HepG2 (cell line): ENCODE measurements around the gene ZBTB4. TPM values are rescaled to one million over a fixed set of nuclear protein-coding genes. Genes with fewer than 3 reads are reported as not detected.

ENCODE experiments used
- ARNTL ChIP-seq: sonication (generic); formaldehyde crosslinking; IDR thresholded peaks from 2 replicates; pipeline ENCODE4 v1.4.0; 2020; ENCODE audit warnings: mild to moderate bottlenecking, missing genetic modification reagents
- ELF4 ChIP-seq: sonication (generic); formaldehyde crosslinking; IDR thresholded peaks from 2 replicates; pipeline ENCODE4 v1.5.0; 2020; ENCODE audit warnings: missing genetic modification reagents, mild to moderate bottlenecking, moderate library complexity, borderline replicate concordance
- GLI4 ChIP-seq: sonication (generic); formaldehyde crosslinking; IDR thresholded peaks from 2 replicates; pipeline ENCODE4 v1.5.1; 2020; ENCODE audit warnings: missing genetic modification reagents, mild to moderate bottlenecking, moderate library complexity, borderline replicate concordance
- HNRNPK ChIP-seq: fragments of 200-400 bp; formaldehyde crosslinking; IDR thresholded peaks from 2 replicates; pipeline ENCODE4 v1.6.1; 2018; ENCODE audit warnings: low read length, low read depth, moderate library complexity, mild to moderate bottlenecking; ENCODE audit not compliant: poor library complexity, severe bottlenecking
- IKZF4 ChIP-seq: sonication (generic); formaldehyde crosslinking; IDR thresholded peaks from 2 replicates; pipeline ENCODE4 v1.5.1; 2020; ENCODE audit warnings: borderline replicate concordance, mild to moderate bottlenecking, low read depth, missing genetic modification reagents; ENCODE audit errors: not compliant biosample characterization
- KDM3A ChIP-seq: IDR thresholded peaks from 2 replicates; pipeline ENCODE4 v1.6.1; 2018; ENCODE audit warnings: low read depth, missing compliant biosample characterization
- PRDM4 ChIP-seq: sonication (generic); formaldehyde crosslinking; IDR thresholded peaks from 2 replicates; pipeline ENCODE4 v1.9.0; 2021; ENCODE audit warnings: missing genetic modification reagents, borderline replicate concordance
- RFX1 ChIP-seq: fragments of 450-650 bp; IDR thresholded peaks from 2 replicates; pipeline ENCODE4 v1.6.1; 2017
- SRY ChIP-seq: sonication (generic); formaldehyde crosslinking; IDR thresholded peaks from 2 replicates; pipeline ENCODE4 v1.8.0; 2022; ENCODE audit warnings: mild to moderate bottlenecking, missing genetic modification reagents
- TAF15 ChIP-seq: fragments of 200-400 bp; formaldehyde crosslinking; IDR thresholded peaks from one replicate; pipeline ENCODE4 v1.6.1; 2018; ENCODE audit warnings: mild to moderate bottlenecking, low read depth, low read length; ENCODE audit not compliant: poor library complexity, severe bottlenecking
- THAP7 ChIP-seq: sonication (generic); formaldehyde crosslinking; IDR thresholded peaks from 2 replicates; pipeline ENCODE4 v1.8.1; 2023; ENCODE audit warnings: mild to moderate bottlenecking, missing genetic modification reagents
- UBTF ChIP-seq: sonication (generic); formaldehyde crosslinking; IDR thresholded peaks from 2 replicates; pipeline ENCODE4 v1.4.0; 2020; ENCODE audit warnings: mild to moderate bottlenecking, missing genetic modification reagents
- ZBTB8A ChIP-seq: sonication (generic); formaldehyde crosslinking; IDR thresholded peaks from 2 replicates; pipeline ENCODE4 v1.4.0; 2020; ENCODE audit warnings: mild to moderate bottlenecking, low read depth, missing genetic modification reagents, borderline replicate concordance
- ZEB1 ChIP-seq: IDR thresholded peaks from 2 replicates; pipeline ENCODE4 v1.6.1; 2012; ENCODE audit warnings: mild to moderate bottlenecking, low read depth, inconsistent platforms; ENCODE audit not compliant: insufficient replicate concordance
- ZNF232 ChIP-seq: sonication (generic); formaldehyde crosslinking; IDR thresholded peaks from 2 replicates; pipeline ENCODE4 v1.4.0; 2020; ENCODE audit warnings: missing genetic modification reagents, borderline replicate concordance
- ZNF256 ChIP-seq: sonication (generic); formaldehyde crosslinking; conservative IDR thresholded peaks from 2 replicates; pipeline ENCODE4 v1.4.0; 2020; ENCODE audit warnings: missing genetic modification reagents
- ZNF317 ChIP-seq: sonication (generic); formaldehyde crosslinking; IDR thresholded peaks from 2 replicates; pipeline ENCODE4 v1.5.0; 2020; ENCODE audit warnings: mild to moderate bottlenecking, missing genetic modification reagents
- ZNF510 ChIP-seq: sonication (generic); formaldehyde crosslinking; IDR thresholded peaks from 2 replicates; pipeline ENCODE4 v1.4.0; 2020; ENCODE audit warnings: low read depth, mild to moderate bottlenecking, missing genetic modification reagents
- ZNF552 ChIP-seq: sonication (generic); formaldehyde crosslinking; IDR thresholded peaks from 2 replicates; pipeline ENCODE4 v1.9.0; 2022; ENCODE audit warnings: missing genetic modification reagents, mild to moderate bottlenecking, borderline replicate concordance
- ZNF574 ChIP-seq: sonication (generic); formaldehyde crosslinking; IDR thresholded peaks from 2 replicates; pipeline ENCODE4 v1.4.0; 2020; ENCODE audit warnings: missing genetic modification reagents
- ZNF816 ChIP-seq: sonication (generic); formaldehyde crosslinking; IDR thresholded peaks from 2 replicates; pipeline ENCODE4 v1.8.0; 2022; ENCODE audit warnings: missing genetic modification reagents, mild to moderate bottlenecking, borderline replicate concordance
- polyA plus RNA-seq, 8 experiments: library from polyadenylated mRNA; depleted of rRNA in 3 of 8; stranded (reverse) in 7 of 8; unstranded in 1 of 8; fragments of >200 nt; fragmentation: Illumina TruSeq in 4 of 8; extraction: Trizol in 4 of 8; gene quantifications; 2 replicates each; pipeline versions ENCODE4 v1.2.1 to v1.2.3, GENCODE V29; 2011 to 2016; ENCODE audit warnings: low read depth in 4 of 8, missing spikeins in 1 of 8, mixed read lengths in 1 of 8; ENCODE audit not compliant: insufficient read depth in 1 of 8
- total RNA-seq, 5 experiments: library from RNA; depleted of rRNA; stranded (reverse); fragments of >200 nt; fragmentation: Illumina TruSeq; extraction: Trizol; gene quantifications; 2 replicates each; pipeline ENCODE4 v1.2.3, GENCODE V29; 2016; ENCODE audit warnings: low read depth in 1 of 5

The ZBTB4 gene
- total and polyA plus RNA-seq, 2 of the 13 experiments (the other 11 are each of a cell fraction or from before 2014, with no cell fraction given): 4.3 to 7.4 TPM

- TF ChIP-seq RFX1 (no peak), SRY (CRISPR knock-in tag) (no peak), HNRNPK (peak; percentile 37), ZNF256 (CRISPR knock-in tag) (no peak), ARNTL (CRISPR knock-in tag) (no peak), ZNF510 (CRISPR knock-in tag) (no peak), ZNF816 (CRISPR knock-in tag) (no peak), TAF15 (no peak), KDM3A (0 out of 2 replicates have a peak, but pooled peaks have one; percentile 24), ZEB1 (no peak), GLI4 (CRISPR knock-in tag) (no peak), PRDM4 (CRISPR knock-in tag) (no peak), ZBTB8A (CRISPR knock-in tag) (no peak), ELF4 (CRISPR knock-in tag) (no peak), ZNF552 (CRISPR knock-in tag) (no peak), ZNF232 (CRISPR knock-in tag) (no peak), THAP7 (CRISPR knock-in tag) (no peak), UBTF (CRISPR knock-in tag) (peak; percentile 44; the same call in 1 of the 2 replicates), IKZF4 (CRISPR knock-in tag) (no peak), ZNF317 (no peak), ZNF574 (CRISPR knock-in tag) (peak; percentile 33; the same call in 1 of the 2 replicates)
Measured at GRCh38 chr17:7439462-7440112, 39.8 kb downstream of the ZBTB4 start, which contains the start of gene FGF11 (continued).
